Hepatocyte (in vitro differentiated cells): Measurements from ENCODE around the gene CPNE4. TPM values are rescaled to one million over a fixed set of nuclear protein-coding genes. Genes with fewer than 3 reads are reported as not detected.
A peak's percentile ranks its signal among the peaks of the same experiment; 100 is the strongest.

Experiments
- DNase-seq: peaks from one replicate; pipeline ENCODE4 v3.0.0-alpha.2; 2016; ENCODE audit warnings: low spot score
- H2AFZ ChIP-seq: fragments of 200-600 bp; sonication (generic); 2 replicates; pipeline ENCODE4 v1.6.0; 2016; ENCODE audit warnings: antibody characterized with exemption, mild to moderate bottlenecking
- H3K27ac ChIP-seq: fragments of 200-600 bp; sonication (generic); 2 replicates; pipeline ENCODE4 v1.5.1; 2016; ENCODE audit warnings: mild to moderate bottlenecking
- H3K27me3 ChIP-seq: fragments of 200-600 bp; sonication (generic); 2 replicates; pipeline ENCODE4 v1.6.1; 2016
- H3K36me3 ChIP-seq: fragments of 200-600 bp; sonication (generic); replicated peaks from 2 replicates; pipeline ENCODE4 v1.5.1; 2016; ENCODE audit warnings: low read depth; ENCODE audit not compliant: insufficient read depth
- H3K4me1 ChIP-seq: fragments of 200-600 bp; sonication (generic); 2 replicates; pipeline ENCODE4 v1.5.1; 2016; ENCODE audit warnings: mild to moderate bottlenecking, moderate library complexity; ENCODE audit not compliant: insufficient read depth
- H3K4me2 ChIP-seq: fragments of 200-600 bp; sonication (generic); 2 replicates; pipeline ENCODE4 v1.6.0; 2016
- H3K4me3 ChIP-seq: fragments of 200-600 bp; sonication (generic); 2 replicates; pipeline ENCODE4 v1.5.1; 2016; ENCODE audit warnings: mild to moderate bottlenecking
- H3K79me2 ChIP-seq: fragments of 200-600 bp; sonication (generic); 2 replicates; pipeline ENCODE4 v1.6.0; 2017; ENCODE audit warnings: mild to moderate bottlenecking
- H3K9me2 ChIP-seq: fragments of 200-600 bp; sonication (generic); replicated peaks from 2 replicates; pipeline ENCODE4 v1.6.0; 2017; ENCODE audit warnings: mild to moderate bottlenecking; ENCODE audit not compliant: insufficient read depth
- H3K9me3 ChIP-seq: fragments of 200-600 bp; sonication (generic); 2 replicates; pipeline ENCODE4 v1.5.1; 2016; ENCODE audit warnings: low read depth, mild to moderate bottlenecking
- H4K20me1 ChIP-seq: fragments of 200-600 bp; sonication (generic); 2 replicates; pipeline ENCODE4 v1.6.0; 2016; ENCODE audit warnings: mild to moderate bottlenecking; ENCODE audit not compliant: insufficient read depth, poor library complexity, severe bottlenecking
- CTCF ChIP-seq: fragments of 200-600 bp; sonication (generic); IDR thresholded peaks from 2 replicates; pipeline ENCODE4 v1.5.1; 2016; ENCODE audit warnings: antibody characterized with exemption, mild to moderate bottlenecking; ENCODE audit not compliant: poor library complexity
- EZH2 ChIP-seq: fragments of 200-600 bp; sonication (generic); IDR thresholded peaks from 2 replicates; pipeline ENCODE4 v1.6.1; 2016; ENCODE audit warnings: antibody characterized with exemption, mild to moderate bottlenecking, borderline replicate concordance
- EZH2phosphoT487 ChIP-seq: fragments of 200-600 bp; sonication (generic); IDR thresholded peaks from one replicate; pipeline ENCODE4 v1.6.1; 2018; ENCODE audit warnings: antibody characterized with exemption, mild to moderate bottlenecking, low read depth, moderate library complexity; ENCODE audit not compliant: unreplicated experiment, severe bottlenecking
- WGBS: methylation state at CpG from one replicate; pipeline ENCODE4 v1.1.6; 2016; ENCODE audit warnings: low lambda C conversion rate; ENCODE audit errors: missing lambda C conversion rate; 5-methylcytosine and 5-hydroxymethylcytosine counted together
- microRNA-seq: library from miRNA; unstranded; fragments of <30 nt; microRNA quantifications from one replicate; pipeline ENCODE4, GENCODE V29; 2017
- polyA plus RNA-seq: library from polyadenylated mRNA; unstranded; fragments of >200 nt; fragmentation: Nextera tagmentation; extraction: Ambion mirVana; gene quantifications from 2 replicates; pipeline ENCODE4 v1.2.1, GENCODE V29; 2016
- small RNA-seq: library from RNA; depleted of rRNA; stranded (forward); fragments of <200 nt; gene quantifications from one replicate; pipeline ENCODE3, GENCODE V24; 2014
- total RNA-seq: library from RNA; depleted of rRNA; stranded (reverse); fragments of >200 nt; gene quantifications from 2 replicates; pipeline ENCODE4 v1.2.3, GENCODE V29; 2014

Gene CPNE4
- total and polyA plus RNA-seq, 2 experiments from 2014 or later = 0.37 to 0.52 TPM

- H3K4me2 ChIP-seq = no peak overlapping the region
- no peaks in the 10 kb centered on the region for H3K79me2 ChIP-seq
- WGBS = 90% methylated on average over 1 of the region's 1 CpG
- TF ChIP-seq EZH2phosphoT487 = no peak
- no peak for TF ChIP-seq EZH2
- TF ChIP-seq CTCF = no peak
- no peak overlapping the region for H3K4me3 ChIP-seq
- peaks cover 4% of the 10 kb centered on the region for H3K36me3 ChIP-seq
- H4K20me1 ChIP-seq = no peaks in the 10 kb centered on the region
- H3K27ac ChIP-seq = peak overlapping the region; percentile 17
- H3K27me3 ChIP-seq = no peaks in the 10 kb centered on the region
- no peak overlapping the region for H2AFZ ChIP-seq
- no peaks in the 10 kb centered on the region for H3K9me2 ChIP-seq
- no peak for DNase-seq
- no peaks in the 10 kb centered on the region for H3K4me1 ChIP-seq
- no peaks in the 10 kb centered on the region for H3K9me3 ChIP-seq
Observed at GRCh38 chr3:131485119-131485518, 549.7 kb downstream of the CPNE4 start.

GRCh38 chr3:131484496-131485111 is 550.2 kb downstream of the CPNE4 start:
- peaks cover 4% of the 10 kb centered on the region for H3K36me3 ChIP-seq
- H3K4me1 ChIP-seq = no peaks in the 10 kb centered on the region
- H3K9me3 ChIP-seq = no peaks in the 10 kb centered on the region
- no peaks in the 10 kb centered on the region for H3K9me2 ChIP-seq
- H3K4me2 ChIP-seq = no peak overlapping the region
- H3K27ac ChIP-seq = peak overlapping the region; percentile 17
- H4K20me1 ChIP-seq = no peaks in the 10 kb centered on the region
- TF ChIP-seq EZH2phosphoT487 (no peak), EZH2 (no peak), CTCF (no peak)
- no peak for DNase-seq
- no peaks in the 10 kb centered on the region for H3K27me3 ChIP-seq
- no peaks in the 10 kb centered on the region for H3K79me2 ChIP-seq
- WGBS = 77% methylated on average over 4 of the region's 4 CpGs
- no peak overlapping the region for H3K4me3 ChIP-seq
- H2AFZ ChIP-seq = no peak overlapping the region

Small RNA genes lying within 50 kb of the gene (microRNA-seq; reads per million reads assigned to microRNA genes)
- not detected for gene MIR5704

Small RNA genes lying within 50 kb of the gene (small RNA-seq; reads per million reads assigned to genes)
- gene AC107027.2 = not detected
- not detected for gene MIR5704
